HEK293T (cell line): Measurements from ENCODE around the gene RAPH1.

Experiments
- LEF1 ChIP-seq: fragments of 450-650 bp; IDR thresholded peaks from 2 replicates; pipeline ENCODE4 v1.6.1; 2017; ENCODE audit warnings: mild to moderate bottlenecking, borderline replicate concordance
- NFRKB ChIP-seq: fragments of 450-650 bp; IDR thresholded peaks from 2 replicates; pipeline ENCODE4 v1.6.1; 2016; ENCODE audit warnings: mild to moderate bottlenecking, moderate library complexity
- TARDBP ChIP-seq: fragments of 450-650 bp; IDR thresholded peaks from 2 replicates; pipeline ENCODE4 v1.6.1; 2016

GRCh38 chr2:203534621-203535077, 452 bp downstream of the RAPH1 start:
- TF ChIP-seq LEF1: no peak
- TF ChIP-seq TARDBP: no peak
- TF ChIP-seq NFRKB: no peak
